A673 (cell line): ENCODE data around the gene CD8A. TPM values are rescaled to one million over a fixed set of nuclear protein-coding genes. Genes with fewer than 3 reads are reported as not detected.

Source experiments
- BruUV-seq: library from RNA; stranded (reverse); fragments of 400-500 nt; replicated peaks from 2 replicates; lab custom pipeline; 2021; lab: Mats Ljungman, UMichigan
- CTCF ChIA-PET: fragments of 300-600 bp; sonication (Branson Sonifier 250); formaldehyde crosslinking; loops from one replicate; lab custom pipeline; 2022; ENCODE audit warnings: antibody characterized with exemption; lab: Charles Lee
- POLR2A ChIA-PET: fragments of 300-600 bp; sonication (Branson Sonifier 250); formaldehyde crosslinking; loops from one replicate; lab custom pipeline; 2022; ENCODE audit warnings: antibody characterized with exemption; ENCODE audit not compliant: low non-redundant PET; lab: Charles Lee
- DNase-seq: peaks from one replicate; pipeline ENCODE4 v3.0.0-alpha.2; 2015; ENCODE audit warnings: low spot score
- H3K27ac ChIP-seq: fragments of 200-600 bp; sonication (generic); 2 replicates; pipeline ENCODE4 v1.5.1; 2016; ENCODE audit warnings: mixed run types, low read depth, mild to moderate bottlenecking, mixed read lengths, antibody characterized with exemption, low read length; ENCODE audit not compliant: poor library complexity, severe bottlenecking
- H3K27me3 ChIP-seq: fragments of 200-600 bp; sonication (generic); replicated peaks from 2 replicates; pipeline ENCODE4 v1.6.1; 2017; ENCODE audit warnings: mixed run types, low read depth, mild to moderate bottlenecking, mixed read lengths, antibody characterized with exemption, low read length; ENCODE audit not compliant: insufficient read depth, poor library complexity
- H3K36me3 ChIP-seq: fragments of 200-600 bp; sonication (generic); 2 replicates; pipeline ENCODE4 v1.6.1; 2016; ENCODE audit warnings: mixed run types, mild to moderate bottlenecking, mixed read lengths, antibody characterized with exemption, low read length; ENCODE audit not compliant: insufficient read depth, poor library complexity, severe bottlenecking
- H3K4me1 ChIP-seq: fragments of 200-600 bp; sonication (generic); 2 replicates; pipeline ENCODE4 v1.6.1; 2017; ENCODE audit warnings: mixed run types, mild to moderate bottlenecking, mixed read lengths, antibody characterized with exemption, low read length; ENCODE audit not compliant: insufficient read depth, poor library complexity, severe bottlenecking
- H3K4me3 ChIP-seq: fragments of 200-600 bp; sonication (generic); 2 replicates; pipeline ENCODE4 v1.5.1; 2016; ENCODE audit warnings: low read depth, mixed run types, mild to moderate bottlenecking, mixed read lengths, low read length; ENCODE audit not compliant: poor library complexity, severe bottlenecking
- H3K9me3 ChIP-seq: fragments of 200-600 bp; sonication (generic); 2 replicates; pipeline ENCODE4 v1.6.1; 2016; ENCODE audit warnings: mixed run types, low read depth, mild to moderate bottlenecking, mixed read lengths, antibody characterized with exemption, low read length; ENCODE audit not compliant: poor library complexity, severe bottlenecking
- CTCF ChIP-seq: fragments of 300-800, 200-600 bp; sonication (generic); conservative IDR thresholded peaks from 2 replicates; pipeline ENCODE4 v1.5.1; 2017; ENCODE audit warnings: low read depth, mild to moderate bottlenecking, antibody characterized with exemption, low read length, moderate library complexity, mixed read lengths
- EZH2 ChIP-seq: fragments of 200-600 bp; sonication (generic); IDR thresholded peaks from 2 replicates; pipeline ENCODE4 v1.6.1; 2017; ENCODE audit warnings: borderline replicate concordance, low read depth, mild to moderate bottlenecking, mixed read lengths, antibody characterized with exemption, low read length; ENCODE audit not compliant: poor library complexity, severe bottlenecking
- intact Hi-C: fragments of 100-400 bp; cut with micrococcal nuclease; formaldehyde crosslinking; loops from one replicate; pipeline ENCODE4 v1.10.0; 2022; ENCODE audit not compliant: unreplicated experiment
- total RNA-seq: library from RNA; stranded (reverse); gene quantifications from 2 replicates; pipeline ENCODE4 v1.2.3, GENCODE V29; 2021

CD8A gene
- total RNA-seq, 1 experiment from 2014 or later: not detected

GRCh38 chr2:86765310-86765695 lies 25.4 kb downstream of the CD8A start:
- no peak for DNase-seq
- POLR2A ChIA-PET: no interaction called here
- CTCF ChIA-PET: no interaction called here
- H3K27ac ChIP-seq: no peak overlapping the region
- intact Hi-C loops: no loop called here
- no peaks in the 10 kb centered on the region for H3K27me3 ChIP-seq
- no peak for TF ChIP-seq CTCF
- no peak for TF ChIP-seq EZH2
- BruUV-seq: no TSS peak
- H3K36me3 ChIP-seq: peaks cover 12% of the 10 kb centered on the region
- H3K9me3 ChIP-seq: no peaks in the 10 kb centered on the region
- no peak overlapping the region for H3K4me3 ChIP-seq
- H3K4me1 ChIP-seq: no peaks in the 10 kb centered on the region

- peak; percentile 69 for TF ChIP-seq CTCF
- TF ChIP-seq EZH2: no peak
- Histone ChIP-seq H3K27me3 (no peaks in the 10 kb centered on the region), H3K36me3 (peaks cover 7% of the 10 kb centered on the region), H3K4me1 (no peaks in the 10 kb centered on the region), H3K27ac (no peak overlapping the region), H3K4me3 (no peak overlapping the region), H3K9me3 (no peaks in the 10 kb centered on the region)
- ChIA-PET POLR2A (no interaction called here), CTCF (no interaction called here)
- intact Hi-C loops: no loop called here
- BruUV-seq: no TSS peak
- peak; percentile 62 for DNase-seq
Observed at GRCh38 chr2:86764661-86765309, 25.9 kb downstream of the CD8A start.

GRCh38 chr2:86760371-86760770 lies 30.3 kb downstream of the CD8A start:
- peaks cover 4% of the 10 kb centered on the region for H3K36me3 ChIP-seq
- no peaks in the 10 kb centered on the region for H3K9me3 ChIP-seq
- no TSS peak for BruUV-seq
- CTCF ChIA-PET: no interaction called here
- no peak overlapping the region for H3K4me3 ChIP-seq
- H3K27ac ChIP-seq: no peak overlapping the region
- TF ChIP-seq CTCF (no peak), EZH2 (no peak)
- H3K27me3 ChIP-seq: no peaks in the 10 kb centered on the region
- no peak for DNase-seq
- POLR2A ChIA-PET: no interaction called here
- no peaks in the 10 kb centered on the region for H3K4me1 ChIP-seq
- intact Hi-C loops: no loop called here
